NCI-H2171 (cell line): Measurements from ENCODE around the gene GABRB1.
"Not testable (repeated sequence)": the region's sequence is repeated elsewhere in the genome, so short reads cannot be mapped to it uniquely, and the experiment has no call there.

Experiments
- DNase-seq: peaks from one replicate; lab custom pipeline; 2025; lab: John Stamatoyannopoulos, UW

The GABRB1 gene

GRCh38 chr4:47290873-47291272 lies 259.5 kb downstream of the GABRB1 start:
- DNase-seq = not testable (repeated sequence)

GRCh38 chr4:47309165-47309564 lies 277.8 kb downstream of the GABRB1 start:
- DNase-seq = no peak

- no peak for DNase-seq
Measured at GRCh38 chr4:47312170-47312569, 280.8 kb downstream of the GABRB1 start.

GRCh38 chr4:47313384-47313783 lies 282.0 kb downstream of the GABRB1 start:
- DNase-seq = no peak

GRCh38 chr4:47315346-47315745 lies 284.0 kb downstream of the GABRB1 start:
- DNase-seq = no peak

GRCh38 chr4:47326025-47326424 lies 294.7 kb downstream of the GABRB1 start:
- DNase-seq = no peak

- no peak for DNase-seq
Measured at GRCh38 chr4:47330866-47331265, 299.5 kb downstream of the GABRB1 start.

GRCh38 chr4:47334652-47335051 lies 303.3 kb downstream of the GABRB1 start:
- DNase-seq = no peak

GRCh38 chr4:47337893-47338292 lies 306.5 kb downstream of the GABRB1 start:
- DNase-seq = no peak

GRCh38 chr4:47340914-47341313 lies 309.5 kb downstream of the GABRB1 start:
- no peak for DNase-seq

GRCh38 chr4:47342796-47343195 lies 311.4 kb downstream of the GABRB1 start:
- DNase-seq = no peak

- no peak for DNase-seq
Measured at GRCh38 chr4:47349326-47349725, 318.0 kb downstream of the GABRB1 start.

- no peak for DNase-seq
Measured at GRCh38 chr4:47355568-47355967, 324.2 kb downstream of the GABRB1 start.

GRCh38 chr4:47359891-47360290 lies 328.5 kb downstream of the GABRB1 start:
- no peak for DNase-seq

- DNase-seq = no peak
Measured at GRCh38 chr4:47367761-47368160, 336.4 kb downstream of the GABRB1 start.

- no peak for DNase-seq
Measured at GRCh38 chr4:47368211-47368610, 336.8 kb downstream of the GABRB1 start.

- DNase-seq = peak; percentile 11
Measured at GRCh38 chr4:47372561-47372960, 341.2 kb downstream of the GABRB1 start.

GRCh38 chr4:47373174-47373573 lies 341.8 kb downstream of the GABRB1 start:
- DNase-seq = no peak

GRCh38 chr4:47373709-47374108 lies 342.3 kb downstream of the GABRB1 start:
- no peak for DNase-seq

- no peak for DNase-seq
Measured at GRCh38 chr4:47374477-47374876, 343.1 kb downstream of the GABRB1 start.

- DNase-seq = not testable (repeated sequence)
Measured at GRCh38 chr4:47378021-47378530, 346.7 kb downstream of the GABRB1 start.

GRCh38 chr4:47381172-47381571 lies 349.8 kb downstream of the GABRB1 start:
- no peak for DNase-seq

- DNase-seq = no peak
Measured at GRCh38 chr4:47382846-47383360, 351.5 kb downstream of the GABRB1 start.

GRCh38 chr4:47383829-47384427 lies 352.6 kb downstream of the GABRB1 start:
- DNase-seq = peak; percentile 7
